ENCODE results near the gene EIF3B.

DNA sequence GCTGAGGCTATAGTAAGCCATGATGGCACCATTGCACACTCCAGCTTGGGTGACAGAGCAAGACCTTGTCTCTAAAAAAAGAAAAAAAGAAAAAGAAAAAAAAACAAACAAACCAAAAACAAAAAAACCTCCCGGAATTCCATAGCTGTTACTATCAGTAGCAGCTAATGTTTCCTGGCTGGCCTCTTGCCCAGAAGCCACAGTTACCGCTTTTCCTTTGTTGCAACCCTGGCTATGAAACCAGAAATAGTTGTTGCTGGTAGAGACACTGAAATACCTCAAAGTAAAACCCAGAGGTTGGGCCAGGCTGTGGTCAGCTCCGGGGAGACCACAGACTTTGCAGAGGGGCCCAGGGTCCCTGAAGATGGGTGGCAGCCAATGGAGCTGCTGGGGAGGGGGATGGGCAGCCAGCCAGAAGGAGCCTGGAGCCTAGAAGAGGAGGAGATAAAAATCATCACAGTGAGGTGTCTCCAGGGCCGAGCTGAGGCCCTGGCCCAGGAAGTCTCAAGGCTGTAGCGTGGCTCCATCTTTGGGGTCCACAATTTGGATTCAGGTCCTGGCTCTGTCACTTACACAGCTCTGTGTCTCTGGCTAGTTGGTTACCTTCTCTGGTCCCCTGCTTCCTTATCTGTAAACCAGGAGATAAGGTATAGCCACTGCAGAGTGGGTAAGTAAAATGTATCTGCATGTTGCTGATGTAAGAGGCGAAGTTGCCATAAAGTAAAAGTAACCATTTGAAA, 45.4 kb downstream of the EIF3B start:
- TF ChIP-seq, protein P1, sequence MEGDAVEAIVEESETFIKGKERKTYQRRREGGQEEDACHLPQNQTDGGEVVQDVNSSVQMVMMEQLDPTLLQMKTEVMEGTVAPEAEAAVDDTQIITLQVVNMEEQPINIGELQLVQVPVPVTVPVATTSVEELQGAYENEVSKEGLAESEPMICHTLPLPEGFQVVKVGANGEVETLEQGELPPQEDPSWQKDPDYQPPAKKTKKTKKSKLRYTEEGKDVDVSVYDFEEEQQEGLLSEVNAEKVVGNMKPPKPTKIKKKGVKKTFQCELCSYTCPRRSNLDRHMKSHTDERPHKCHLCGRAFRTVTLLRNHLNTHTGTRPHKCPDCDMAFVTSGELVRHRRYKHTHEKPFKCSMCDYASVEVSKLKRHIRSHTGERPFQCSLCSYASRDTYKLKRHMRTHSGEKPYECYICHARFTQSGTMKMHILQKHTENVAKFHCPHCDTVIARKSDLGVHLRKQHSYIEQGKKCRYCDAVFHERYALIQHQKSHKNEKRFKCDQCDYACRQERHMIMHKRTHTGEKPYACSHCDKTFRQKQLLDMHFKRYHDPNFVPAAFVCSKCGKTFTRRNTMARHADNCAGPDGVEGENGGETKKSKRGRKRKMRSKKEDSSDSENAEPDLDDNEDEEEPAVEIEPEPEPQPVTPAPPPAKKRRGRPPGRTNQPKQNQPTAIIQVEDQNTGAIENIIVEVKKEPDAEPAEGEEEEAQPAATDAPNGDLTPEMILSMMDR (conservative IDR thresholded peaks at IDR 0.05 in 1 of 2, IDR thresholded peaks at IDR 0.05 in 1 of 2; ENCODE audit: extremely low read depth in 1 of 2, insufficient read depth in 1 of 2, low read depth in 1 of 2, low read length in 2 of 2), result no peak
- TF ChIP-seq EZH2 (IDR thresholded peaks at IDR 0.05; ENCODE audit: borderline replicate concordance, low read length), result no peak

All from mammary epithelial cell (primary cell).